HepG2 (cell line): ENCODE results near the gene NELL1. TPM values are rescaled to one million over a fixed set of nuclear protein-coding genes. Genes with fewer than 3 reads are reported as not detected.

ENCODE experiments used
- ATAC-seq: fragments of 200-7000 bp; cut with Tn5 transposase; 3 replicates; pipeline ENCODE4 v1.9.1; 2020; ENCODE audit warnings: mild to moderate bottlenecking, moderate library complexity
- BruUV-seq: library from RNA; stranded (reverse); fragments of 400-500 nt; replicated peaks from 2 replicates; lab custom pipeline; 2021; lab: Mats Ljungman, UMichigan
- CTCF ChIA-PET: fragments of 300-600 bp; formaldehyde crosslinking; extraction: SDS; loops from one replicate; lab custom pipeline; 2021; ENCODE audit warnings: low total read pairs, inconsistent platforms, low intra/inter-chr PET ratio; lab: Yijun Ruan, JAX
- POLR2A ChIA-PET: fragments of 350-600 bp; sonication (Branson Sonifier 250); formaldehyde crosslinking; loops from one replicate; lab custom pipeline; 2020; ENCODE audit warnings: antibody characterized with exemption, inconsistent platforms; lab: Yijun Ruan, JAX
- DNase-seq: peaks from one replicate; pipeline ENCODE4 v3.0.0-alpha.2; 2015; ENCODE audit warnings: low spot score
- FAIRE-seq: peaks from 3 replicates; lab custom pipeline; 2011; peaks lifted over from hg19 to GRCh38; lab: Jason Lieb, UNC
- H2AFZ ChIP-seq: one replicate; pipeline ENCODE4 v1.6.1; 2011; ENCODE audit warnings: low read length, inconsistent platforms
- H3K27ac ChIP-seq: fragments of 300-600 bp; 3 replicates; pipeline ENCODE4 v1.8.0; 2011; ENCODE audit warnings: mixed run types, mild to moderate bottlenecking, mixed read lengths, low read length, inconsistent platforms; ENCODE audit not compliant: insufficient read depth; ENCODE audit errors: extremely low read length
- H3K27me3 ChIP-seq, 2 experiments: fragments of 200-600 bp in 1 of 2; 2 replicates in 1 of 2; 3 replicates in 1 of 2; pipeline versions ENCODE4 v1.6.0 to v1.8.0; 2011; ENCODE audit warnings: low read length in 2 of 2, mild to moderate bottlenecking in 2 of 2, moderate library complexity in 2 of 2, inconsistent platforms in 1 of 2; ENCODE audit not compliant: insufficient read depth in 2 of 2, control insufficient read depth in 1 of 2
- H3K36me3 ChIP-seq, 2 experiments: fragments of 200-600 bp in 1 of 2; replicated peaks in 1 of 2; 2 replicates in 1 of 2; 3 replicates in 1 of 2; pipeline versions ENCODE4 v1.5.1 to v1.8.0; 2011; ENCODE audit warnings: low read length in 2 of 2, inconsistent platforms in 1 of 2; ENCODE audit not compliant: insufficient read depth in 2 of 2, control insufficient read depth in 1 of 2
- H3K4me1 ChIP-seq: 2 replicates; pipeline ENCODE4 v1.5.1; 2012; ENCODE audit warnings: low read length, inconsistent platforms; ENCODE audit not compliant: insufficient read depth
- H3K4me2 ChIP-seq: 2 replicates; pipeline ENCODE4 v1.6.0; 2011; ENCODE audit warnings: low read depth, low read length, inconsistent platforms
- H3K4me3 ChIP-seq, 3 experiments: fragments of 200-600 bp in 1 of 3; sonication (generic), shearing (Covaris generic) in 1 of 3; replicated peaks in 1 of 3; 2 replicates each; pipeline ENCODE4 v1.5.1; 2011 to 2016; ENCODE audit warnings: low read length in 3 of 3, inconsistent platforms in 2 of 3, low read depth in 2 of 3, mild to moderate bottlenecking in 2 of 3, control low read depth in 1 of 3, mixed read lengths in 1 of 3; ENCODE audit not compliant: insufficient read depth in 1 of 3
- H3K79me2 ChIP-seq: one replicate; pipeline ENCODE4 v1.6.1; 2011; ENCODE audit warnings: low read length, inconsistent platforms; ENCODE audit not compliant: insufficient read depth
- H3K9ac ChIP-seq: 2 replicates; pipeline ENCODE4 v1.6.0; 2011; ENCODE audit warnings: mild to moderate bottlenecking, low read depth, low read length, inconsistent platforms; ENCODE audit not compliant: insufficient read depth
- H3K9me3 ChIP-seq: 2 replicates; pipeline ENCODE4 v1.5.1; 2012; ENCODE audit warnings: mild to moderate bottlenecking, low read length
- H4K20me1 ChIP-seq: 2 replicates; pipeline ENCODE4 v1.6.0; 2011; ENCODE audit warnings: inconsistent platforms, mild to moderate bottlenecking, low read length, moderate library complexity; ENCODE audit not compliant: insufficient read depth
- CHD2 ChIP-seq: IDR thresholded peaks from 2 replicates; pipeline ENCODE4 v1.6.1; 2011; ENCODE audit warnings: low read depth, low read length, improper control_type of control experiment
- ISX ChIP-seq: sonication (generic); formaldehyde crosslinking; conservative IDR thresholded peaks from 2 replicates; pipeline ENCODE4 v1.5.0; 2020; ENCODE audit warnings: missing genetic modification reagents
- MXI1 ChIP-seq: IDR thresholded peaks from 3 replicates; pipeline ENCODE4 v1.6.1; 2012; ENCODE audit warnings: low read depth, low read length, inconsistent platforms, borderline replicate concordance
- PCBP1 ChIP-seq: fragments of 200-400 bp; formaldehyde crosslinking; IDR thresholded peaks from 2 replicates; pipeline ENCODE4 v1.6.1; 2017; ENCODE audit warnings: mild to moderate bottlenecking, low read depth, low read length, borderline replicate concordance
- RARG ChIP-seq: sonication (generic); formaldehyde crosslinking; IDR thresholded peaks from 2 replicates; pipeline ENCODE4 v1.4.0; 2020; ENCODE audit warnings: low read depth, mild to moderate bottlenecking, missing genetic modification reagents
- ZSCAN12 ChIP-seq: sonication (generic); formaldehyde crosslinking; IDR thresholded peaks from 2 replicates; pipeline ENCODE4 v1.9.0; 2021; ENCODE audit warnings: mild to moderate bottlenecking, missing genetic modification reagents
- ZSCAN21 ChIP-seq: sonication (generic); formaldehyde crosslinking; IDR thresholded peaks from 2 replicates; pipeline ENCODE4 v1.8.0; 2022; ENCODE audit warnings: mild to moderate bottlenecking, missing genetic modification reagents, moderate library complexity, borderline replicate concordance
- WGBS: methylation state at CpG from one replicate; pipeline ENCODE4 v1.1.6; 2017; ENCODE audit warnings: low lambda C conversion rate; 5-methylcytosine and 5-hydroxymethylcytosine counted together
- in situ Hi-C: cut with HindIII; loops from 2 replicates; pipeline ENCODE4 v1.10.0; 2017; ENCODE audit warnings: low pct_unique_long_range_greater_than_20kb; ENCODE audit not compliant: extremely low pct_ligation_motif_present
- intact Hi-C: fragments of 100-400 bp; cut with micrococcal nuclease; formaldehyde crosslinking; loops from one replicate; pipeline ENCODE4 v1.10.0; 2022; ENCODE audit not compliant: unreplicated experiment
- polyA plus RNA-seq, 8 experiments: library from polyadenylated mRNA; depleted of rRNA in 3 of 8; stranded (reverse) in 7 of 8; unstranded in 1 of 8; fragments of >200 nt; fragmentation: Illumina TruSeq in 4 of 8; extraction: Trizol in 4 of 8; gene quantifications; 2 replicates each; pipeline versions ENCODE4 v1.2.1 to v1.2.3, GENCODE V29; 2011 to 2016; ENCODE audit warnings: low read depth in 4 of 8, missing spikeins in 1 of 8, mixed read lengths in 1 of 8; ENCODE audit not compliant: insufficient read depth in 1 of 8
- total RNA-seq, 5 experiments: library from RNA; depleted of rRNA; stranded (reverse); fragments of >200 nt; fragmentation: Illumina TruSeq; extraction: Trizol; gene quantifications; 2 replicates each; pipeline ENCODE4 v1.2.3, GENCODE V29; 2016; ENCODE audit warnings: low read depth in 1 of 5
- TF ChIP-seq, protein P1 (sequence below): sonication (generic); formaldehyde crosslinking; IDR thresholded peaks from 2 replicates; pipeline ENCODE4 v1.4.0; 2020; ENCODE audit warnings: missing genetic modification reagents, borderline replicate concordance
- TF ChIP-seq, protein P2 (sequence below): sonication (generic); formaldehyde crosslinking; IDR thresholded peaks from 2 replicates; pipeline ENCODE4 v1.5.0; 2020; ENCODE audit warnings: missing genetic modification reagents
- TF ChIP-seq, protein P3 (sequence below): sonication (generic); formaldehyde crosslinking; IDR thresholded peaks from 2 replicates; pipeline ENCODE4 v1.8.1; 2023; ENCODE audit warnings: mild to moderate bottlenecking, missing genetic modification reagents, borderline replicate concordance
- TF ChIP-seq, protein P4 (sequence below): sonication (generic); formaldehyde crosslinking; IDR thresholded peaks from 2 replicates; pipeline ENCODE4 v1.4.0; 2020; ENCODE audit warnings: missing genetic modification reagents
- TF ChIP-seq, protein P5 (sequence below): IDR thresholded peaks from 2 replicates; pipeline ENCODE4 v1.6.1; 2012; ENCODE audit warnings: low read length, improper control_type of control experiment

The NELL1 gene
- total and polyA plus RNA-seq, 2 of the 13 experiments (the other 11 are each of a cell fraction or from before 2014, with no cell fraction given): not detected

DNA sequence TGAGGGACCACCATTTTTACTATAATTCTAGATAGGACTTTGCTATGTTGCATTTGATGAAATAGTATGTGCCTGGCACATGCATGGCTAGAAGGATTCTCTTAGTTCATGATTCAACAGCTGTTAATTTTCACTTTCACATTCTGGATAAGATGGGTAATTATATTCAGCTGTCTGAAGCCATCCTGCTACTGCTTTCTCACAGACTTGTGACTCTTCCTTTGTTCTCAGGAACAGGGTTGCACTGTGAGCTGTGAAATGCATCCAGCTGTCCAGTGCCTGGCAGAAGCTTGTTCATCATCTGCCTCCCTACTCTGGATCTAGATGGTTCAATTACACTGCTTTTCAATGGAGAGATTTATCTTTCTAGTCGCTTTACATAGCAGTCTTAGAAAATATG, 913.4 kb downstream of the NELL1 start:
- 0% methylated on average over 1 of the region's 1 CpG for WGBS
- in situ Hi-C loops: no loop called here
- TF ChIP-seq, protein P1, sequence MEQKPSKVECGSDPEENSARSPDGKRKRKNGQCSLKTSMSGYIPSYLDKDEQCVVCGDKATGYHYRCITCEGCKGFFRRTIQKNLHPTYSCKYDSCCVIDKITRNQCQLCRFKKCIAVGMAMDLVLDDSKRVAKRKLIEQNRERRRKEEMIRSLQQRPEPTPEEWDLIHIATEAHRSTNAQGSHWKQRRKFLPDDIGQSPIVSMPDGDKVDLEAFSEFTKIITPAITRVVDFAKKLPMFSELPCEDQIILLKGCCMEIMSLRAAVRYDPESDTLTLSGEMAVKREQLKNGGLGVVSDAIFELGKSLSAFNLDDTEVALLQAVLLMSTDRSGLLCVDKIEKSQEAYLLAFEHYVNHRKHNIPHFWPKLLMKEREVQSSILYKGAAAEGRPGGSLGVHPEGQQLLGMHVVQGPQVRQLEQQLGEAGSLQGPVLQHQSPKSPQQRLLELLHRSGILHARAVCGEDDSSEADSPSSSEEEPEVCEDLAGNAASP (CRISPR knock-in tag): no peak
- TF ChIP-seq ZSCAN12 (CRISPR knock-in tag): no peak
- TF ChIP-seq, protein P2, sequence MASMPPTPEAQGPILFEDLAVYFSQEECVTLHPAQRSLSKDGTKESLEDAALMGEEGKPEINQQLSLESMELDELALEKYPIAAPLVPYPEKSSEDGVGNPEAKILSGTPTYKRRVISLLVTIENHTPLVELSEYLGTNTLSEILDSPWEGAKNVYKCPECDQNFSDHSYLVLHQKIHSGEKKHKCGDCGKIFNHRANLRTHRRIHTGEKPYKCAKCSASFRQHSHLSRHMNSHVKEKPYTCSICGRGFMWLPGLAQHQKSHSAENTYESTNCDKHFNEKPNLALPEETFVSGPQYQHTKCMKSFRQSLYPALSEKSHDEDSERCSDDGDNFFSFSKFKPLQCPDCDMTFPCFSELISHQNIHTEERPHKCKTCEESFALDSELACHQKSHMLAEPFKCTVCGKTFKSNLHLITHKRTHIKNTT (CRISPR knock-in tag): no peak
- TF ChIP-seq, protein P3, sequence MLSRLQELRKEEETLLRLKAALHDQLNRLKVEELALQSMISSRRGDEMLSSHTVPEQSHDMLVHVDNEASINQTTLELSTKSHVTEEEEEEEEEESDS: no peak
- TF ChIP-seq CHD2: no peak
- TF ChIP-seq RARG (CRISPR knock-in tag): no peak
- TF ChIP-seq MXI1: no peak
- no peak for TF ChIP-seq ISX (CRISPR knock-in tag)
- TF ChIP-seq, protein P4, sequence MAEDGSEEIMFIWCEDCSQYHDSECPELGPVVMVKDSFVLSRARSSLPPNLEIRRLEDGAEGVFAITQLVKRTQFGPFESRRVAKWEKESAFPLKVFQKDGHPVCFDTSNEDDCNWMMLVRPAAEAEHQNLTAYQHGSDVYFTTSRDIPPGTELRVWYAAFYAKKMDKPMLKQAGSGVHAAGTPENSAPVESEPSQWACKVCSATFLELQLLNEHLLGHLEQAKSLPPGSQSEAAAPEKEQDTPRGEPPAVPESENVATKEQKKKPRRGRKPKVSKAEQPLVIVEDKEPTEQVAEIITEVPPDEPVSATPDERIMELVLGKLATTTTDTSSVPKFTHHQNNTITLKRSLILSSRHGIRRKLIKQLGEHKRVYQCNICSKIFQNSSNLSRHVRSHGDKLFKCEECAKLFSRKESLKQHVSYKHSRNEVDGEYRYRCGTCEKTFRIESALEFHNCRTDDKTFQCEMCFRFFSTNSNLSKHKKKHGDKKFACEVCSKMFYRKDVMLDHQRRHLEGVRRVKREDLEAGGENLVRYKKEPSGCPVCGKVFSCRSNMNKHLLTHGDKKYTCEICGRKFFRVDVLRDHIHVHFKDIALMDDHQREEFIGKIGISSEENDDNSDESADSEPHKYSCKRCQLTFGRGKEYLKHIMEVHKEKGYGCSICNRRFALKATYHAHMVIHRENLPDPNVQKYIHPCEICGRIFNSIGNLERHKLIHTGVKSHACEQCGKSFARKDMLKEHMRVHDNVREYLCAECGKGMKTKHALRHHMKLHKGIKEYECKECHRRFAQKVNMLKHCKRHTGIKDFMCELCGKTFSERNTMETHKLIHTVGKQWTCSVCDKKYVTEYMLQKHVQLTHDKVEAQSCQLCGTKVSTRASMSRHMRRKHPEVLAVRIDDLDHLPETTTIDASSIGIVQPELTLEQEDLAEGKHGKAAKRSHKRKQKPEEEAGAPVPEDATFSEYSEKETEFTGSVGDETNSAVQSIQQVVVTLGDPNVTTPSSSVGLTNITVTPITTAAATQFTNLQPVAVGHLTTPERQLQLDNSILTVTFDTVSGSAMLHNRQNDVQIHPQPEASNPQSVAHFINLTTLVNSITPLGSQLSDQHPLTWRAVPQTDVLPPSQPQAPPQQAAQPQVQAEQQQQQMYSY (CRISPR knock-in tag): no peak
- TF ChIP-seq, protein P5, sequence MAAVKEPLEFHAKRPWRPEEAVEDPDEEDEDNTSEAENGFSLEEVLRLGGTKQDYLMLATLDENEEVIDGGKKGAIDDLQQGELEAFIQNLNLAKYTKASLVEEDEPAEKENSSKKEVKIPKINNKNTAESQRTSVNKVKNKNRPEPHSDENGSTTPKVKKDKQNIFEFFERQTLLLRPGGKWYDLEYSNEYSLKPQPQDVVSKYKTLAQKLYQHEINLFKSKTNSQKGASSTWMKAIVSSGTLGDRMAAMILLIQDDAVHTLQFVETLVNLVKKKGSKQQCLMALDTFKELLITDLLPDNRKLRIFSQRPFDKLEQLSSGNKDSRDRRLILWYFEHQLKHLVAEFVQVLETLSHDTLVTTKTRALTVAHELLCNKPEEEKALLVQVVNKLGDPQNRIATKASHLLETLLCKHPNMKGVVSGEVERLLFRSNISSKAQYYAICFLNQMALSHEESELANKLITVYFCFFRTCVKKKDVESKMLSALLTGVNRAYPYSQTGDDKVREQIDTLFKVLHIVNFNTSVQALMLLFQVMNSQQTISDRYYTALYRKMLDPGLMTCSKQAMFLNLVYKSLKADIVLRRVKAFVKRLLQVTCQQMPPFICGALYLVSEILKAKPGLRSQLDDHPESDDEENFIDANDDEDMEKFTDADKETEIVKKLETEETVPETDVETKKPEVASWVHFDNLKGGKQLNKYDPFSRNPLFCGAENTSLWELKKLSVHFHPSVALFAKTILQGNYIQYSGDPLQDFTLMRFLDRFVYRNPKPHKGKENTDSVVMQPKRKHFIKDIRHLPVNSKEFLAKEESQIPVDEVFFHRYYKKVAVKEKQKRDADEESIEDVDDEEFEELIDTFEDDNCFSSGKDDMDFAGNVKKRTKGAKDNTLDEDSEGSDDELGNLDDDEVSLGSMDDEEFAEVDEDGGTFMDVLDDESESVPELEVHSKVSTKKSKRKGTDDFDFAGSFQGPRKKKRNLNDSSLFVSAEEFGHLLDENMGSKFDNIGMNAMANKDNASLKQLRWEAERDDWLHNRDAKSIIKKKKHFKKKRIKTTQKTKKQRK: no peak
- TF ChIP-seq ZSCAN21 (CRISPR knock-in tag): no peak
- no peak for TF ChIP-seq PCBP1

More for the DNA sequence above, 913.4 kb downstream of the NELL1 start:
- H3K9me3 ChIP-seq: no peaks in the 10 kb centered on the region
- BruUV-seq: no TSS peak
- ATAC-seq (no peak), DNase-seq (no peak), FAIRE-seq (no peak)
- H3K4me3 ChIP-seq: no peak overlapping the region
- no peak overlapping the region for H3K27ac ChIP-seq
- no peak overlapping the region for H3K9ac ChIP-seq
- H2AFZ ChIP-seq: no peak overlapping the region
- H3K27me3 ChIP-seq: no peaks in the 10 kb centered on the region
- H3K36me3 ChIP-seq: no peaks in the 10 kb centered on the region
- ChIA-PET POLR2A (no interaction called here), CTCF (no interaction called here)
- H4K20me1 ChIP-seq: no peaks in the 10 kb centered on the region
- no peak overlapping the region for H3K4me2 ChIP-seq
- no peaks in the 10 kb centered on the region for H3K4me1 ChIP-seq
- intact Hi-C loops: no loop called here
- H3K79me2 ChIP-seq: no peaks in the 10 kb centered on the region
